NK-92 treated with Interleukin-12 subunit alpha and Interleukin-12 subunit beta, amount 100 ng/mL, for 24 hours (cell line): Measurements from ENCODE around the gene IL1R2.
"Not testable (repeated sequence)": the region's sequence is repeated elsewhere in the genome, so short reads cannot be mapped to it uniquely, and the experiment has no call there.

Experiments
- DNase-seq: peaks from one replicate; lab custom pipeline; 2025; lab: John Stamatoyannopoulos, UW

The IL1R2 gene

GRCh38 chr2:102061962-102062795, 70.4 kb downstream of the IL1R2 start:
- peak; percentile 35 for DNase-seq

- DNase-seq = no peak
Measured at GRCh38 chr2:102062802-102063201, 71.0 kb downstream of the IL1R2 start.

GRCh38 chr2:102063487-102063911, 71.7 kb downstream of the IL1R2 start:
- DNase-seq = peak; percentile 30

- DNase-seq = peak; percentile 86
Measured at GRCh38 chr2:102063941-102064678, 72.3 kb downstream of the IL1R2 start.

GRCh38 chr2:102064679-102065674, 73.2 kb downstream of the IL1R2 start:
- no peak for DNase-seq

DNA sequence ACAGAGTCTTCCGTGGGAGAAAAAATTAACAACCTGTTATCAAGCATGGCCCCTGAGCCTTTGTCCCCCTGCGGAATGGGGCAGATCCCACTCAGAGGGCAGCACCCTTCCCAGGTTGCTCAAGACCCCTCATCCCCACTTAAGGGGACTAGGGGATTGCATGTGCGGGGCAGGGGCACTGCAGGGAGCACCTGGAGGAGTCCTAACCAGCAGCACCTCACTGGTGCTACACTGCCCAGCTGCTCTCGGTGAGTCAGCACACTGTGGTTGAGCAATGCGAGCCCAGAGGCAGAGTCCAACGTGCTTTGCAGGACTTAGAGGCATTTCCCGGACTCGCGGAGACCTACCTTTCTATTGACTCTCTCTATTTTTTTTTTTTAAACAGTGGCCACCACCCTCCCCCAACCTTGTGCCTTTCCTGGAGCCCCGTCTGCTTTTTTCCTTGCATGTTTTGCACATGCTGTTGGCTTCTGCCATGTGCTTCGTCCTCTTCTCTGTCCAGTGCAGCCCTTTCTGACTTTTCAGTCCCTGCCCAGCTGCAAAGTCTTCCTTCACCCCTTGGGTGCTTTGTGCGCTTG, 74.0 kb downstream of the IL1R2 start:
- DNase-seq = peak; percentile 80

DNA sequence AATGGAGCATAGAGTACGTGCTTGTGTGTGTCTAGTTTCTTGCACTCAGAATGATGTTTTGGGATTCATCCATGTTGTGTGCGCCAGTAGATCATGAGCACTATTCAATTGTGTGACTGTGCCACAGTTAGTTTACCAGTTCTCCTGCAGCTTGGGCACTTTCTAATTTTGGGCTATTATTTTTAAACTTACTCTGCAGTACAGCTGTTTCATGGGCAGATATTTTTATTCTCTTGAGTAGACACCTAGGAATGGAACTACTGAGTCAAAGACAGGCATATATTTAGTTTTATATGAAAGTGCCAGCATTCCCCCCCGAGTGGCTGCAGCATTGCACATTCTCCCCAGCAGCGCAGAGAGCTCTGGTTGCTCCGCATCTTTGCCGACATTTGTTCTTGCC, 74.8 kb downstream of the IL1R2 start:
- no peak for DNase-seq

GRCh38 chr2:102068126-102068525, 76.4 kb downstream of the IL1R2 start:
- DNase-seq = not testable (repeated sequence)

- no peak for DNase-seq
Measured at GRCh38 chr2:102069311-102069974, 77.7 kb downstream of the IL1R2 start.

DNA sequence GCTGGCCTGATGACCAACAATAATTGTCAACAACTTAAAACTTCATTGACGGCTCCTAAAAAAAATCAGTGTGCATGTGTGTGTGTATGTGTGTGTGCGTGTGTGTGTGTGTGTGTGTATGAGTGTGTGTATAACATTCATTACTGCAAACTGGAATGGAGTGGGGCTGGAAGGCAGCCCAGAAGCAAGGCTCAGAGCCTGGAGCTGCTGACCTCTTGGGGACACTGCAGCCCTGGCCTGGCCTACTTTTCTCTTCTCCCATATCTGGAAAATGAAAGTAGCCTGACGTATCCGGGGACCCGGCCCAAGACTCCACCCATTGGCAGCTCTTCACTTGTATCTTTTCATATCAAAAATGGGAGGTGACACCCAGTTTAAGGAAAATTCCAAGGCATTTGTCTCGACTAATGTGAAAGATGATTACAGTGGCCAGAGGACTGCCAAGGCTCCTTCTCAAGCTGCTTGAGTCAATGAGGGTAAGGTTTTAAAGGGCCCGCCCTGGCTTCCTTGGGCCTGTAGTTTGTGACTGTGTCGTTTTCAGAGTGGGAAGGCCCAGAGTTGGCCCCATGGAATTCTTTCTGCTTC, 78.4 kb downstream of the IL1R2 start:
- no peak for DNase-seq

DNA sequence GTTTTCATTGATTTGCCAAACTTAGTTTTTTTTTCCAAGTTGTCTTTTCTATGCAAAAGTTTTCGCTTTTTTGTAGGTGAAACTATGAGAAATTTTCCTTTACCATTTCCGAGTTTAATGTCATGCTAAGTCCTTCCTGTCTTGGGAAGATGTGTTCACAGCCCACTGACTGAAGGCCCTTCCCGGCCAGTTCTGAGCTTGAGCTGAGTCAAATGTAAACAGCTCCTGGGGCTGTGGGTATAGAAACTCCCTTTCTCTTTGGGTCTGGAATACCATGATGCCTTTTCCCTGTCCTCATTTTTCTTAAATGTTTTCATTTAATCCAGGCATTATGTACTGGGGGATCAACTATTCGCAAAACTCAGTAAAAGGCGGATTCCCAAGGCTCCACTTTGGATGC, 81.0 kb downstream of the IL1R2 start:
- no peak for DNase-seq

GRCh38 chr2:102073168-102073724, 81.5 kb downstream of the IL1R2 start:
- DNase-seq = no peak

DNA sequence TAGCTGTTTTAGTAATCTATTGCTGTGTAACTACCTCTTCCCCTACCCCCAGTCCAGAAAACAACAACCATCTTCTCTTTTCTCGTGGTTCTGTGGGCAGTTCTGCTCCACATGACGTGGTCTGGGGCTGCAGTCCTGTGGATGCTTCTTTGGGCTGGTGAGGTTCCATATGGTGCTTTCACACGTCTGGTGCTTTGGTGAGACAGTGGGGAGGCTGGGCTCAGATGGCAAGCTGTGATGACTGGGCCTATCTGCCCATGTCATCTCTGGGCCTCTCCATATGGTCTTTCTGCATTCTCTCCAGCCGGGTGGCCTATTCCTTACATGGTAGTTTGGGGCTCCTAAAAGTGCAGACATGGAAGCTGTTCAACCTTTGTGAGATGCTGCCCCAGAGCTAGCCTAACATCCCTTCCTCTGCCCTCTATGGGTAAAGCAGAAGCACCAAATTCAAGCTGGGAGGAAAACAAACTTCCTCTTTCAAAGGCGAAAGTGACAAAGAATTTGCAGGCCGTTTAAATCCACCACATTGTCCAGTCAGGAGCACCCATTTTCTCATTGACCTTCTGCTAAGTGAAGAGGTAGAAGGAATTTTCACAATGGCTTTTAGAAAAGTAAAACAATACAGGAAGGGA, 82.5 kb downstream of the IL1R2 start:
- no peak for DNase-seq

- DNase-seq = no peak
Measured at GRCh38 chr2:102075479-102075878, 83.7 kb downstream of the IL1R2 start.

DNA sequence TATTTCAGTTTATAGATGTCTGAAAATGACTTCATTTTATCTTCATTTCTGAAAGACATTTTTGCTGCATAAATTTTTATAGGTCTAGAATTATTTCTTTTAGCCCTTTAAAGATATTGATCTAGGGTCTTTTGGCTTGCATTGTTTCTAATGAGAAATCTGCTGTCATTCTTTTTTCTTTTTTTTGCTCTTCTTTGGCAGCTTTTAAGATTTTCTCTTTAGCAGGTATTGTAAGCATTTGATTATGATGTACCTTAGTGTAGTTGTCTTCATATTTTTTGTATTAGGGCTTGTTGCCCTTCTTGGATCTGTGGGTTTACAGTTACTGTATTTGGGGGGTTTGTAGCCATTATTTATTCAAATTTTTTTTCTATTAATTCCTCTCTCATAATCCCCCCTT, 84.8 kb downstream of the IL1R2 start:
- no peak for DNase-seq
